K562 (cell line): ENCODE measurements around the gene KLB. TPM values are rescaled to one million over a fixed set of nuclear protein-coding genes. Genes with fewer than 3 reads are reported as not detected.
A peak's percentile ranks its signal among the peaks of the same experiment; 100 is the strongest.

Experiments
- ATAC-seq: fragments of 200-7000 bp; cut with Tn5 transposase; 3 replicates; pipeline ENCODE4 v1.9.1; 2020; ENCODE audit warnings: moderate library complexity
- BruUV-seq: library from RNA; stranded (reverse); fragments of 400-500 nt; replicated peaks from 2 replicates; lab custom pipeline; 2021; lab: Mats Ljungman, UMichigan
- CTCF ChIA-PET: fragments of 300-600 bp; formaldehyde crosslinking; extraction: SDS; loops from one replicate; lab custom pipeline; 2021; ENCODE audit warnings: low intra/inter-chr PET ratio; lab: Yijun Ruan, JAX
- POLR2A ChIA-PET: fragments of 300-600, 350-650 bp; sonication (Branson Sonifier 250); formaldehyde crosslinking; extraction: SDS; loops from one replicate; lab custom pipeline; 2021; ENCODE audit warnings: antibody characterized with exemption, inconsistent platforms; lab: Yijun Ruan, JAX
- DNase-seq, 4 experiments: peaks; one replicate each; pipeline versions ENCODE4 v3.0.0 to v3.0.0-alpha.2; 2011 to 2018; ENCODE audit warnings: low spot score in 3 of 4, mixed read lengths in 3 of 4; ENCODE audit errors: extremely low read depth in 1 of 4
- FAIRE-seq: peaks from 2 replicates; lab custom pipeline; 2011; peaks lifted over from hg19 to GRCh38; lab: Jason Lieb, UNC
- H2AFZ ChIP-seq: 2 replicates; pipeline ENCODE4 v1.6.0; 2011; ENCODE audit warnings: low read depth, low read length, control low read depth, inconsistent platforms
- H3K27ac ChIP-seq: fragments of 200-600 bp; 3 replicates; pipeline ENCODE4 v1.8.0; 2011; ENCODE audit warnings: low read depth, mild to moderate bottlenecking, control low read depth, inconsistent platforms, low read length, moderate library complexity, mixed read lengths; ENCODE audit errors: extremely low read depth
- H3K27me3 ChIP-seq, 2 experiments: fragments of 300-600 bp in 1 of 2; 2 replicates in 1 of 2; 3 replicates in 1 of 2; pipeline versions ENCODE4 v1.6.0 to v1.8.0; 2011; ENCODE audit warnings: inconsistent platforms in 2 of 2, low read length in 2 of 2, mild to moderate bottlenecking in 1 of 2, mixed read lengths in 1 of 2, moderate library complexity in 1 of 2; ENCODE audit not compliant: control insufficient read depth in 2 of 2, insufficient read depth in 2 of 2
- H3K36me3 ChIP-seq: fragments of 300-600 bp; 3 replicates; pipeline ENCODE4 v1.8.0; 2011; ENCODE audit warnings: mild to moderate bottlenecking, low read length, inconsistent platforms; ENCODE audit not compliant: control insufficient read depth, insufficient read depth
- H3K4me1 ChIP-seq, 2 experiments: fragments of 200-600 bp in 1 of 2; replicated peaks in 1 of 2; 2 replicates in 1 of 2; 3 replicates in 1 of 2; pipeline versions ENCODE4 v1.5.1 to v1.8.0; 2011; ENCODE audit warnings: inconsistent platforms in 2 of 2, low read length in 2 of 2, mild to moderate bottlenecking in 1 of 2, mixed read lengths in 1 of 2, moderate library complexity in 1 of 2; ENCODE audit not compliant: control insufficient read depth in 2 of 2, insufficient read depth in 2 of 2
- H3K4me2 ChIP-seq: 2 replicates; pipeline ENCODE4 v1.6.1; 2011; ENCODE audit warnings: low read length, control low read depth, inconsistent platforms, mixed read lengths; ENCODE audit not compliant: insufficient read depth
- H3K4me3 ChIP-seq: fragments of 200-600 bp; sonication (generic), shearing (Covaris generic); 2 replicates; pipeline ENCODE4 v1.5.1; 2016; ENCODE audit warnings: control low read depth, inconsistent platforms
- H3K79me2 ChIP-seq: fragments of 200-600 bp; 3 replicates; pipeline ENCODE4 v1.8.0; 2011; ENCODE audit warnings: low read length, inconsistent platforms; ENCODE audit not compliant: control insufficient read depth, insufficient read depth
- H3K9ac ChIP-seq, 2 experiments: 2 replicates each; pipeline versions ENCODE4 v1.6.0 to v1.6.1; 2011; ENCODE audit warnings: low read depth in 2 of 2, low read length in 2 of 2, control low read depth in 1 of 2, inconsistent platforms in 1 of 2, mild to moderate bottlenecking in 1 of 2, mixed read lengths in 1 of 2; ENCODE audit not compliant: insufficient read depth in 1 of 2
- H3K9me1 ChIP-seq: one replicate; pipeline ENCODE4 v1.6.0; 2011; ENCODE audit warnings: inconsistent platforms, mild to moderate bottlenecking, low read length, moderate library complexity; ENCODE audit not compliant: control insufficient read depth, insufficient read depth
- H3K9me3 ChIP-seq: replicated peaks from 2 replicates; pipeline ENCODE4 v1.5.1; 2011; ENCODE audit warnings: low read depth, low read length, inconsistent platforms; ENCODE audit not compliant: control insufficient read depth, insufficient read depth
- H4K20me1 ChIP-seq: replicated peaks from 2 replicates; pipeline ENCODE4 v1.6.1; 2011; ENCODE audit warnings: low read length, inconsistent platforms, mixed read lengths; ENCODE audit not compliant: control insufficient read depth, insufficient read depth
- CHD2 ChIP-seq: IDR thresholded peaks from 2 replicates; pipeline ENCODE4 v1.6.1; 2011; ENCODE audit warnings: low read depth, low read length
- CREBBP ChIP-seq: IDR thresholded peaks from one replicate; pipeline ENCODE4 v1.6.1; 2012; ENCODE audit warnings: low read depth, mild to moderate bottlenecking, control low read depth, inconsistent platforms, low read length
- ESRRA ChIP-seq: fragments of 450-650 bp; IDR thresholded peaks from 2 replicates; pipeline ENCODE4 v1.6.1; 2014; ENCODE audit warnings: low read depth, mild to moderate bottlenecking, moderate library complexity, borderline replicate concordance
- FOXM1 ChIP-seq, 2 experiments: fragments of 450-650 bp in 1 of 2; sonication (generic) in 1 of 2; formaldehyde crosslinking in 1 of 2; IDR thresholded peaks; 2 replicates each; pipeline versions ENCODE4 v1.6.1 to v1.9.0; 2017 to 2022; ENCODE audit warnings: low read depth in 2 of 2, mild to moderate bottlenecking in 2 of 2, missing genetic modification reagents in 1 of 2, moderate library complexity in 1 of 2
- KDM4B ChIP-seq, 2 experiments: fragments of 450-650 bp in 1 of 2; sonication (generic) in 1 of 2; IDR thresholded peaks; 2 replicates each; pipeline ENCODE4 v1.6.1; 2016 to 2017; ENCODE audit warnings: borderline replicate concordance in 2 of 2, antibody characterized with exemption in 1 of 2, low read depth in 1 of 2, mild to moderate bottlenecking in 1 of 2
- KDM5B ChIP-seq: fragments of 200-600 bp; sonication (generic); IDR thresholded peaks from 2 replicates; pipeline ENCODE4 v1.6.1; 2012; ENCODE audit warnings: low read depth, mild to moderate bottlenecking, moderate library complexity, low read length, control low read depth, inconsistent platforms; ENCODE audit not compliant: insufficient replicate concordance
- KLF16 ChIP-seq: IDR thresholded peaks from 2 replicates; pipeline ENCODE4 v1.6.1; 2016; ENCODE audit warnings: antibody characterized with exemption
- POLR2A ChIP-seq: fragments of 450-650 bp; conservative IDR thresholded peaks from 2 replicates; pipeline ENCODE4 v1.6.1; 2016
- POLR2AphosphoS2 ChIP-seq: IDR thresholded peaks from 2 replicates; pipeline ENCODE4 v1.6.1; 2012; ENCODE audit warnings: low read length, improper control_type of control experiment
- POLR2B ChIP-seq: fragments of 450-650 bp; IDR thresholded peaks from 2 replicates; pipeline ENCODE4 v1.6.1; 2018; ENCODE audit warnings: low read depth; ENCODE audit not compliant: partially characterized antibody
- POLR2G ChIP-seq: fragments of 200-400 bp; formaldehyde crosslinking; IDR thresholded peaks from 2 replicates; pipeline ENCODE4 v1.6.1; 2017; ENCODE audit warnings: low read depth, mild to moderate bottlenecking, antibody characterized with exemption, low read length, moderate library complexity
- RFX7 ChIP-seq: fragments of 250-450 bp; sonication (Bioruptor Pico); IDR thresholded peaks from 2 replicates; pipeline ENCODE4 v1.5.1; 2021; ENCODE audit warnings: mild to moderate bottlenecking
- SUPT5H ChIP-seq: fragments of 450-650 bp; IDR thresholded peaks from 2 replicates; pipeline ENCODE4 v1.6.1; 2016
- TCFL5 ChIP-seq: fragments of 250-450 bp; sonication (Bioruptor Pico); conservative IDR thresholded peaks from 2 replicates; pipeline ENCODE4 v1.6.1; 2021; ENCODE audit warnings: mild to moderate bottlenecking, moderate library complexity, matching md5 sums
- WGBS: fragments of 100-300 bp; shearing (Covaris generic); methylation state at CpG from one replicate; pipeline ENCODE4 v1.1.6; 2016; ENCODE audit warnings: low coverage, mixed read lengths; ENCODE audit not compliant: insufficient coverage; ENCODE audit errors: missing lambda C conversion rate; 5-methylcytosine and 5-hydroxymethylcytosine counted together
- in situ Hi-C: fragments of 300-500 bp; cut with MboI; formaldehyde crosslinking; loops from 4 replicates; pipeline ENCODE4 v1.15.0; 2018; ENCODE audit warnings: inconsistent platforms, mixed read lengths
- intact Hi-C: fragments of 100-400 bp; cut with micrococcal nuclease; formaldehyde crosslinking; loops from 2 replicates; pipeline ENCODE4 v1.14.2; 2022
- polyA plus RNA-seq, 8 experiments: library from polyadenylated mRNA; depleted of rRNA in 4 of 8; stranded (reverse) in 5 of 8; unstranded in 3 of 8; fragments of >200 nt; fragmentation: Nextera tagmentation in 2 of 8; fragmentation: Illumina TruSeq in 1 of 8; extraction: Ambion mirVana in 2 of 8; extraction: Trizol in 1 of 8; gene quantifications; 2 replicates each; pipeline versions ENCODE4 v1.2.1 to v1.2.3, GENCODE V29; 2011 to 2014; ENCODE audit warnings: inconsistent platforms in 1 of 8, missing spikeins in 1 of 8
- total RNA-seq, 7 experiments: library from RNA; depleted of rRNA in 6 of 7; stranded (reverse); fragments of >200 nt in 6 of 7; fragmentation: Illumina TruSeq in 2 of 7; extraction: Trizol in 2 of 7; gene quantifications; 2 replicates each; pipeline versions ENCODE4 v1.2.1 to v1.2.3, GENCODE V29; 2011 to 2021; ENCODE audit warnings: low replicate concordance in 1 of 7
- TF ChIP-seq, protein P1 (sequence below): fragments of 450-650 bp; formaldehyde crosslinking; conservative IDR thresholded peaks from 2 replicates; pipeline ENCODE4 v1.4.0; 2022; ENCODE audit warnings: mild to moderate bottlenecking, missing genetic modification characterization

Gene KLB
- total and polyA plus RNA-seq, 9 of the 15 experiments (the other 6 are each of a cell fraction or from before 2014, with no cell fraction given), result 0.04 to 0.13 TPM; not detected in 7

DNA sequence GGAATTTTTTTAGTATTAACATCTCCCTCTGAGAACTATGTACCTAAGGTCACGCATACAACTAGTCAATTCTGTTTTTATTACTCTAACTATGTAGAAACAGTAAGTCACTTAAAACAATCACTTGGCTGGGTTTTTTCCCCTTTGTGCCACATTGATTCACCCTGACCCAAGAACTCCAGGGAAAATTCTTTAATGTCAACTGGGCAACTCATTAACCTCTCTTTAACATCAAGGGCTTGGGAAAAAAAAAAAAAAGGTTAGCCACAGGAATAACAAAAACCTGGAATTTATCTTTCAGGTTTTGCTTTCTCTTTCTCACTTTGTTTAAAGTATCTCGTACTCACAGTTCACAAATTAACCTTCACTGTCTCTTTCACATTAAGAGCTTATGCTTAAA, 43.9 kb downstream of the KLB start:
- Histone ChIP-seq H3K27me3 (no peaks in the 10 kb centered on the region), H2AFZ (no peak overlapping the region), H3K27ac (no peak overlapping the region), H3K9ac (no peak overlapping the region), H3K36me3 (peaks cover 57% of the 10 kb centered on the region), H3K4me1 (peaks cover 0 to 12% of the 10 kb centered on the region in 2 experiments; a peak in 2 of 5 replicates), H3K4me2 (no peak overlapping the region), H3K79me2 (peaks cover 15% of the 10 kb centered on the region), H3K4me3 (no peak overlapping the region), H4K20me1 (peaks cover 13% of the 10 kb centered on the region; the same call in 1 of the 2 replicates), H3K9me1 (no peaks in the 10 kb centered on the region), H3K9me3 (no peaks in the 10 kb centered on the region)
- in situ Hi-C loops (no loop called here), intact Hi-C loops (loop anchor here (10.0 kb wide), 1 partner anchor 556 kb away; no protein-coding TSS in a partner anchor)
- ChIA-PET POLR2A (interaction anchor here (0.6 to 1.7 kb wide), 2 partner anchors 9 to 10 kb away, joined by 3 to 7 read pairs; partner anchors contain the start of gene LIAS), CTCF (no interaction called here)
- WGBS, result 88% methylated on average over 2 of the region's 2 CpGs
- no TSS peak for BruUV-seq
- DNase-seq, result no peak
- FAIRE-seq, result no peak
- ATAC-seq, result no peak
- no peak for TF ChIP-seq KLF16
- TF ChIP-seq CREBBP, result no peak
- no peak for TF ChIP-seq TCFL5 (CRISPR knock-in tag)
- TF ChIP-seq CHD2, result 0 out of 2 replicates have a peak, but pooled peaks have one; percentile 16

- Histone ChIP-seq H3K9me3 (no peaks in the 10 kb centered on the region), H4K20me1 (peaks cover 19% of the 10 kb centered on the region; the same call in 1 of the 2 replicates), H3K27ac (no peak overlapping the region), H3K79me2 (peaks cover 24% of the 10 kb centered on the region), H3K27me3 (no peaks in the 10 kb centered on the region), H3K9ac (no peak overlapping the region), H2AFZ (no peak overlapping the region), H3K9me1 (no peaks in the 10 kb centered on the region), H3K4me3 (no peak overlapping the region), H3K4me1 (peaks cover under 1 to 10% of the 10 kb centered on the region in 2 experiments; a peak in 3 of 5 replicates), H3K36me3 (peaks cover 66% of the 10 kb centered on the region), H3K4me2 (no peak overlapping the region)
- DNase-seq (no peak), FAIRE-seq (no peak), ATAC-seq (peak; percentile 15)
- in situ Hi-C loops (no loop called here), intact Hi-C loops (loop anchor here (10.0 kb wide), 1 partner anchor 557 kb away; no protein-coding TSS in a partner anchor)
- 85% methylated on average over 5 of the region's 6 CpGs for WGBS
- BruUV-seq, result no TSS peak
- ChIA-PET CTCF (no interaction called here), POLR2A (interaction anchor here (0.6 to 1.7 kb wide), 5 partner anchors 8 to 813 kb away, joined by 3 to 7 read pairs (median 3); partner anchors contain the start of gene LIAS)
- TF ChIP-seq RFX7 (0 out of 2 replicates have a peak, but pooled peaks have one; percentile 46), KDM5B (no peak), ESRRA (no peak), FOXM1 (IDR thresholded peaks at IDR 0.05; ENCODE audit: low read depth) (no peak), FOXM1 (CRISPR knock-in tag; IDR thresholded peaks at IDR 0.05; ENCODE audit: low read depth) (no peak), POLR2AphosphoS2 (peak; percentile 67; the same call in 1 of the 2 replicates), POLR2A (peak; percentile 23), KDM4B (IDR thresholded peaks at IDR 0.05; ENCODE audit: borderline replicate concordance in 2 of 2, low read depth in 1 of 2) (no peak), POLR2B (peak; percentile 30), POLR2G (peak; percentile 55; the same call in 1 of the 2 replicates), SUPT5H (0 out of 2 replicates have a peak, but pooled peaks have one; percentile 27)
- TF ChIP-seq, protein P1, sequence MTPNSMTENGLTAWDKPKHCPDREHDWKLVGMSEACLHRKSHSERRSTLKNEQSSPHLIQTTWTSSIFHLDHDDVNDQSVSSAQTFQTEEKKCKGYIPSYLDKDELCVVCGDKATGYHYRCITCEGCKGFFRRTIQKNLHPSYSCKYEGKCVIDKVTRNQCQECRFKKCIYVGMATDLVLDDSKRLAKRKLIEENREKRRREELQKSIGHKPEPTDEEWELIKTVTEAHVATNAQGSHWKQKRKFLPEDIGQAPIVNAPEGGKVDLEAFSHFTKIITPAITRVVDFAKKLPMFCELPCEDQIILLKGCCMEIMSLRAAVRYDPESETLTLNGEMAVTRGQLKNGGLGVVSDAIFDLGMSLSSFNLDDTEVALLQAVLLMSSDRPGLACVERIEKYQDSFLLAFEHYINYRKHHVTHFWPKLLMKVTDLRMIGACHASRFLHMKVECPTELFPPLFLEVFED (CRISPR knock-in tag), result 0 out of 2 replicates have a peak, but pooled peaks have one; percentile 8
These were observed 44.8 kb downstream of the KLB start for GRCh38 chr4:39451423-39452023.
